Measurements from ENCODE around the gene ECI1. TPM values are rescaled to one million over a fixed set of nuclear protein-coding genes. Genes with fewer than 3 reads are reported as not detected.

ECI1 gene
- total and polyA plus RNA-seq, 2 of the 4 experiments (the other 2 are of a cell fraction), result 20.3 to 30.1 TPM

Small RNA genes lying within 50 kb of the gene (microRNA-seq; reads per million reads assigned to microRNA genes)
- gene MIR3677 (ENCODE audit: insufficient read depth in 1 of 2, insufficient read length in 1 of 2, unreplicated experiment in 1 of 2) (0 to 0.73 reads per million in 2 experiments), gene MIR4717 (ENCODE audit: insufficient read depth in 1 of 2, insufficient read length in 1 of 2, unreplicated experiment in 1 of 2) (0 reads per million in 2 experiments)

Small RNA genes lying within 50 kb of the gene (small RNA-seq; reads per million reads assigned to genes)
- gene MIR3677, result 0 to 8.7 (median 3.4) reads per million in 5 experiments
- 0 reads per million in 5 experiments for gene MIR4717

Other genes starting within 250 kb of the ECI1 start
- gene ZNF598, start 241.8 kb downstream of the ECI1 start, total RNA-seq (2012; rRNA removed), result 3.4 and 4.4 TPM in 2 replicates
- gene ZNF598, start 241.8 kb downstream of the ECI1 start, polyA plus RNA-seq (2012; rRNA removed), result 36.4 and 40.6 TPM in 2 replicates
- gene NPW, start 231.8 kb downstream of the ECI1 start, total RNA-seq (2012; rRNA removed), result 0.18 TPM in 1 of 2 replicates, not detected in the other
- gene NPW, start 231.8 kb downstream of the ECI1 start, polyA plus RNA-seq (2012; rRNA removed), result 2.0 and 3.7 TPM in 2 replicates
- 18.6 and 20.8 TPM in 2 replicates for gene NHERF2, start 224.7 kb downstream of the ECI1 start, total RNA-seq (2012; rRNA removed)
- 77.8 and 96.6 TPM in 2 replicates for gene NHERF2, start 224.7 kb downstream of the ECI1 start, polyA plus RNA-seq (2012; rRNA removed)
- 22.8 and 28.1 TPM in 2 replicates for gene NTHL1, start 203.8 kb downstream of the ECI1 start, total RNA-seq (2012; rRNA removed)
- 28.0 and 33.3 TPM in 2 replicates for gene NTHL1, start 203.8 kb downstream of the ECI1 start, polyA plus RNA-seq (2012; rRNA removed)
- 22.8 and 31.4 TPM in 2 replicates for gene TSC2, start 203.6 kb downstream of the ECI1 start, total RNA-seq (2012; rRNA removed)
- 88.6 and 95.9 TPM in 2 replicates for gene TSC2, start 203.6 kb downstream of the ECI1 start, polyA plus RNA-seq (2012; rRNA removed)
- gene PKD1, start 115.7 kb downstream of the ECI1 start, total RNA-seq (2012; rRNA removed), result 7.9 and 15.6 TPM in 2 replicates
- 97.3 and 118 TPM in 2 replicates for gene PKD1, start 115.7 kb downstream of the ECI1 start, polyA plus RNA-seq (2012; rRNA removed)
- gene RAB26, start 103.0 kb downstream of the ECI1 start, total RNA-seq (2012; rRNA removed), result 1.1 TPM in 2 replicates
- 4.5 and 4.8 TPM in 2 replicates for gene RAB26, start 103.0 kb downstream of the ECI1 start, polyA plus RNA-seq (2012; rRNA removed)
- gene TRAF7, start 95.8 kb downstream of the ECI1 start, total RNA-seq (2012; rRNA removed), result 26.4 and 29.6 TPM in 2 replicates
- 52.6 and 55.1 TPM in 2 replicates for gene TRAF7, start 95.8 kb downstream of the ECI1 start, polyA plus RNA-seq (2012; rRNA removed)
- not detected in 2 replicates for gene CASKIN1, start 55.0 kb downstream of the ECI1 start, total RNA-seq (2012; rRNA removed)
- 0.05 and 0.06 TPM in 2 replicates for gene CASKIN1, start 55.0 kb downstream of the ECI1 start, polyA plus RNA-seq (2012; rRNA removed)
- gene MLST8, start 46.1 kb downstream of the ECI1 start, total RNA-seq (2012; rRNA removed), result 34.4 and 50.3 TPM in 2 replicates
- 93.7 and 94.1 TPM in 2 replicates for gene MLST8, start 46.1 kb downstream of the ECI1 start, polyA plus RNA-seq (2012; rRNA removed)
- 0.18 and 0.28 TPM in 2 replicates for gene BRICD5, start 40.7 kb downstream of the ECI1 start, total RNA-seq (2012; rRNA removed)
- gene BRICD5, start 40.7 kb downstream of the ECI1 start, polyA plus RNA-seq (2012; rRNA removed), result 0.94 and 1.5 TPM in 2 replicates
- 4.1 and 5.8 TPM in 2 replicates for gene PGP, start 36.7 kb downstream of the ECI1 start, total RNA-seq (2012; rRNA removed)
- gene PGP, start 36.7 kb downstream of the ECI1 start, polyA plus RNA-seq (2012; rRNA removed), result 9.4 and 13.5 TPM in 2 replicates
- 13.1 and 25.0 TPM in 2 replicates for gene E4F1, start 28.0 kb downstream of the ECI1 start, total RNA-seq (2012; rRNA removed)
- 33.0 and 39.6 TPM in 2 replicates for gene E4F1, start 28.0 kb downstream of the ECI1 start, polyA plus RNA-seq (2012; rRNA removed)
- 0.18 and 0.28 TPM in 2 replicates for gene DNASE1L2, start 15.1 kb downstream of the ECI1 start, total RNA-seq (2012; rRNA removed)
- gene DNASE1L2, start 15.1 kb downstream of the ECI1 start, polyA plus RNA-seq (2012; rRNA removed), result 0.75 and 1.5 TPM in 2 replicates
- gene RNPS1, start 16.5 kb upstream of the ECI1 start, total RNA-seq (2012; rRNA removed), result 57.5 and 65.0 TPM in 2 replicates
- 192 and 194 TPM in 2 replicates for gene RNPS1, start 16.5 kb upstream of the ECI1 start, polyA plus RNA-seq (2012; rRNA removed)
- gene ABCA3, start 89.1 kb upstream of the ECI1 start, total RNA-seq (2012; rRNA removed), result 0.18 TPM in 1 of 2 replicates, not detected in the other
- gene ABCA3, start 89.1 kb upstream of the ECI1 start, polyA plus RNA-seq (2012; rRNA removed), result 0.22 and 0.32 TPM in 2 replicates
- 19.2 and 20.1 TPM in 2 replicates for gene CCNF, start 177.9 kb upstream of the ECI1 start, total RNA-seq (2012; rRNA removed)
- 7.8 and 8.2 TPM in 2 replicates for gene CCNF, start 177.9 kb upstream of the ECI1 start, polyA plus RNA-seq (2012; rRNA removed)
- gene TEDC2, start 208.5 kb upstream of the ECI1 start, total RNA-seq (2012; rRNA removed), result 3.6 TPM in 2 replicates
- 7.3 and 10.8 TPM in 2 replicates for gene TEDC2, start 208.5 kb upstream of the ECI1 start, polyA plus RNA-seq (2012; rRNA removed)
- 0.18 and 0.28 TPM in 2 replicates for gene NTN3, start 219.7 kb upstream of the ECI1 start, total RNA-seq (2012; rRNA removed)
- 0.38 and 0.72 TPM in 2 replicates for gene NTN3, start 219.7 kb upstream of the ECI1 start, polyA plus RNA-seq (2012; rRNA removed)
- gene TBC1D24, start 223.5 kb upstream of the ECI1 start, total RNA-seq (2012; rRNA removed), result 7.5 and 8.6 TPM in 2 replicates
- gene TBC1D24, start 223.5 kb upstream of the ECI1 start, polyA plus RNA-seq (2012; rRNA removed), result 13.4 and 16.2 TPM in 2 replicates

Data from IMR-90 (cell line).